B cell (primary cell): ENCODE results near the gene CEP295NL. TPM values are rescaled to one million over a fixed set of nuclear protein-coding genes. Genes with fewer than 3 reads are reported as not detected.

Experiments used
- ATAC-seq: fragments of 200-7000 bp; cut with Tn5 transposase; one replicate; pipeline ENCODE4 v1.10.0; 2021; ENCODE audit warnings: low read depth, mild to moderate bottlenecking, moderate number of reproducible peaks, moderate library complexity
- CTCF ChIA-PET: fragments of 350-600 bp; sonication (Branson Sonifier 250); formaldehyde crosslinking; loops from one replicate; lab custom pipeline; 2021; ENCODE audit warnings: antibody characterized with exemption, inconsistent platforms; lab: Charles Lee
- POLR2A ChIA-PET: fragments of 350-600 bp; sonication (Branson Sonifier 250); formaldehyde crosslinking; loops from one replicate; lab custom pipeline; 2021; ENCODE audit warnings: antibody characterized with exemption; lab: Charles Lee
- DNase-seq: peaks from one replicate; pipeline ENCODE4 v3.0.0; 2013
- H2AFZ ChIP-seq: 2 replicates; pipeline ENCODE4 v1.6.1; 2012; ENCODE audit warnings: mild to moderate bottlenecking, low read depth, low read length; ENCODE audit not compliant: insufficient read depth, poor library complexity, severe bottlenecking
- H3K27ac ChIP-seq, 2 donors: 1 replicate in 1 of 2; 2 replicates in 1 of 2; pipeline ENCODE4 v1.5.1; 2012 to 2013; ENCODE audit warnings: low read length in 2 of 2, mild to moderate bottlenecking in 2 of 2, moderate library complexity in 1 of 2
- H3K27me3 ChIP-seq, 4 experiments: fragments of 200-600 bp in 1 of 4; sonication (generic) in 1 of 4; replicated peaks in 1 of 4; 1 replicate in 2 of 4; 2 replicates in 2 of 4; pipeline versions ENCODE4 v1.6.1 to v1.7.0; 2013 to 2016; ENCODE audit warnings: low read length in 3 of 4, mild to moderate bottlenecking in 2 of 4, mixed read lengths in 1 of 4, moderate library complexity in 1 of 4; ENCODE audit not compliant: insufficient read depth in 4 of 4, control insufficient read depth in 3 of 4; ENCODE audit errors: control extremely low read depth in 1 of 4
- H3K36me3 ChIP-seq, 2 experiments: replicated peaks in 1 of 2; 1 replicate in 1 of 2; 2 replicates in 1 of 2; pipeline versions ENCODE4 v1.6.1 to v1.7.1; 2013; ENCODE audit warnings: low read length in 1 of 2; ENCODE audit not compliant: insufficient read depth in 2 of 2, control insufficient read depth in 1 of 2; ENCODE audit errors: control extremely low read depth in 1 of 2, extremely low read depth in 1 of 2
- H3K4me1 ChIP-seq, 2 donors: fragments of 200-600 bp in 1 of 2; sonication (generic) in 1 of 2; 1 replicate in 1 of 2; 2 replicates in 1 of 2; pipeline versions ENCODE4 v1.5.1 to v1.6.1; 2013 to 2017; ENCODE audit warnings: low read length in 2 of 2; ENCODE audit not compliant: control insufficient read depth in 2 of 2, insufficient read depth in 2 of 2
- H3K4me2 ChIP-seq: replicated peaks from 2 replicates; pipeline ENCODE3; 2012; ENCODE audit warnings: mild to moderate bottlenecking, low read depth, low read length; ENCODE audit not compliant: poor library complexity, severe bottlenecking
- H3K4me3 ChIP-seq, 5 experiments: fragments of 200-600 bp in 1 of 5; sonication (generic) in 1 of 5; 1 replicate in 3 of 5; 2 replicates in 2 of 5; pipeline versions ENCODE4 v1.5.1 to v1.7.0; 2011 to 2016; ENCODE audit warnings: low read length in 4 of 5, mild to moderate bottlenecking in 4 of 5, low read depth in 2 of 5, control low read depth in 1 of 5, moderate library complexity in 1 of 5; ENCODE audit not compliant: insufficient read depth in 1 of 5; ENCODE audit errors: control extremely low read depth in 1 of 5, extremely low read depth in 1 of 5
- H3K79me2 ChIP-seq: fragments of 200-600 bp; sonication (generic); one replicate; pipeline ENCODE4 v1.6.0; 2016; ENCODE audit warnings: low read length; ENCODE audit not compliant: control insufficient read depth, insufficient read depth
- H3K9ac ChIP-seq: fragments of 200-600 bp; sonication (generic); 2 replicates; pipeline ENCODE4 v1.6.1; 2017; ENCODE audit warnings: mild to moderate bottlenecking, low read length, moderate library complexity
- H3K9me3 ChIP-seq, 3 donors: one replicate each; pipeline versions ENCODE4 v1.6.1 to v1.7.1; 2013; ENCODE audit warnings: low read length in 2 of 3; ENCODE audit not compliant: control insufficient read depth in 2 of 3, insufficient read depth in 1 of 3; ENCODE audit errors: control extremely low read depth in 1 of 3
- H4K20me1 ChIP-seq: 2 replicates; pipeline ENCODE4 v1.6.0; 2012; ENCODE audit warnings: mild to moderate bottlenecking, low read length; ENCODE audit not compliant: insufficient read depth, control insufficient read depth, poor library complexity, severe bottlenecking
- H3K27ac Mint-ChIP-seq: one replicate; pipeline ENCODE4 v1.8.0; 2021; ENCODE audit warnings: mixed read lengths
- H3K27me3 Mint-ChIP-seq: one replicate; pipeline ENCODE4 v1.8.0; 2021; ENCODE audit warnings: mixed read lengths
- H3K4me1 Mint-ChIP-seq: one replicate; pipeline ENCODE4 v1.8.0; 2021; ENCODE audit warnings: mixed read lengths
- H3K4me3 Mint-ChIP-seq: one replicate; pipeline ENCODE4 v1.8.0; 2021; ENCODE audit warnings: mixed read lengths
- H3K9me3 Mint-ChIP-seq: one replicate; pipeline ENCODE4 v1.8.0; 2022; ENCODE audit warnings: mixed read lengths; ENCODE audit not compliant: insufficient read depth
- EZH2 ChIP-seq: IDR thresholded peaks from 2 replicates; pipeline ENCODE4 v1.6.1; 2012; ENCODE audit warnings: borderline replicate concordance, low read depth, mild to moderate bottlenecking, moderate library complexity, low read length; ENCODE audit not compliant: insufficient read depth, poor library complexity, severe bottlenecking
- WGBS: methylation state at CpG from one replicate; pipeline ENCODE4 v1.1.5; 2013; ENCODE audit warnings: missing lambda C conversion rate; ENCODE audit not compliant: insufficient coverage; 5-methylcytosine and 5-hydroxymethylcytosine counted together
- intact Hi-C: fragments of 100-400 bp; cut with micrococcal nuclease; formaldehyde crosslinking; loops from one replicate; pipeline ENCODE4 v1.10.0; 2022
- polyA plus RNA-seq: library from polyadenylated mRNA; depleted of rRNA; stranded (reverse); fragments of >200 nt; gene quantifications from 2 replicates; pipeline ENCODE4 v1.2.3, GENCODE V29; 2012
- total RNA-seq, 2 donors: library from RNA; stranded (reverse); fragments of 120-200 nt in 1 of 2; gene quantifications; 1 replicate in 1 of 2; 2 replicates in 1 of 2; pipeline versions ENCODE4 v1.2.3 to v1.2.4, GENCODE V29; 2013 to 2022
- TF ChIP-seq, protein P1 (sequence below): fragments of 200-600 bp; IDR thresholded peaks from one replicate; pipeline ENCODE4 v1.8.0; 2022; ENCODE audit warnings: antibody characterized with exemption, mild to moderate bottlenecking

The CEP295NL gene
- total and polyA plus RNA-seq, 2 donors (not counting 1 experiment from before 2014, with no cell fraction given) = 0.09 to 1.3 TPM

DNA sequence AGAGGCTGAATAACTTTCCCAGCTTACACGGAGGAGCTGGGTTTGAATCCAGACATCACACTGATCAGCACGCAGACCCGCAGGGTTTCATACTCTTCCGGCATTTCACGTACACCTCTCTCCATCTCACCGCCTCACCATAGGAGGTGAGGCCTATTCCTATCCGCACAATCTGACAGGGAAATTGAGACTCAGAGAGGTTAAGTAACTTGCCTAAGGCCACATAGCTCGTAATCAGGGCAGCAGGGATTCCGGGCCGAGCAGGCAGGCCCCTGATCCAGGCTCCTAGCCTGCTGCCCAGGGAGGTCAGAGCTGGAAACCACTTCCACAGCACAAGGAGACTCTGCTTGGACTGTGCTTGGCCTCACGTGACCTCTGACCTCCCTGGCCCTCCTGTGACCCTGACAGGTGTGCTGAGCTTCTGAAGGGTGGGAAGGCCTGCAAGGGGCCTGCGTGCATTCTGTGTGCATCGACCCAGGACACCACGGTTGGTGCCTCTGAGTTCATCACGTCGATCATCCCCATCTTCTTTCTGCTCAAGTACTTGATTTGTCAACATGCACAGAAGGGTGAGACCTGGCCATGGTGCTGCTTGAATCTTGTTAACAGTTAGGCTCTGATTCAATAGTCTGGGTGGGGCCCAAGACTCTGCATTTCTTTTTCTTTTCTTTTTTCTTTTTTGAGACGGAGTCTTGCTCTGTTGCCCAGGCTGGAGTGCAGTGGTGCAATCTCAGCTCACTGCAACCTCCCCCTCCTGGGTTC lies 4.7 kb downstream of the CEP295NL start:
- DNase-seq (no peak), ATAC-seq (no peak)
- no peaks in the 10 kb centered on the region for H3K36me3 ChIP-seq
- 92% methylated on average over 16 of the region's 17 CpGs for WGBS
- TF ChIP-seq, protein P1, sequence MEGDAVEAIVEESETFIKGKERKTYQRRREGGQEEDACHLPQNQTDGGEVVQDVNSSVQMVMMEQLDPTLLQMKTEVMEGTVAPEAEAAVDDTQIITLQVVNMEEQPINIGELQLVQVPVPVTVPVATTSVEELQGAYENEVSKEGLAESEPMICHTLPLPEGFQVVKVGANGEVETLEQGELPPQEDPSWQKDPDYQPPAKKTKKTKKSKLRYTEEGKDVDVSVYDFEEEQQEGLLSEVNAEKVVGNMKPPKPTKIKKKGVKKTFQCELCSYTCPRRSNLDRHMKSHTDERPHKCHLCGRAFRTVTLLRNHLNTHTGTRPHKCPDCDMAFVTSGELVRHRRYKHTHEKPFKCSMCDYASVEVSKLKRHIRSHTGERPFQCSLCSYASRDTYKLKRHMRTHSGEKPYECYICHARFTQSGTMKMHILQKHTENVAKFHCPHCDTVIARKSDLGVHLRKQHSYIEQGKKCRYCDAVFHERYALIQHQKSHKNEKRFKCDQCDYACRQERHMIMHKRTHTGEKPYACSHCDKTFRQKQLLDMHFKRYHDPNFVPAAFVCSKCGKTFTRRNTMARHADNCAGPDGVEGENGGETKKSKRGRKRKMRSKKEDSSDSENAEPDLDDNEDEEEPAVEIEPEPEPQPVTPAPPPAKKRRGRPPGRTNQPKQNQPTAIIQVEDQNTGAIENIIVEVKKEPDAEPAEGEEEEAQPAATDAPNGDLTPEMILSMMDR = no peak
- no peak for TF ChIP-seq EZH2
- Mint-ChIP-seq H3K4me3 (no peak overlapping the region), H3K27ac (no peak overlapping the region), H3K4me1 (peaks cover 8% of the 10 kb centered on the region), H3K9me3 (no peaks in the 10 kb centered on the region), H3K27me3 (peaks cover 7% of the 10 kb centered on the region)
- peaks cover 0 to 3% of the 10 kb centered on the region in 2 donors for H3K4me1 ChIP-seq
- H2AFZ ChIP-seq = no peak overlapping the region
- POLR2A ChIA-PET = no interaction called here
- no peaks in the 10 kb centered on the region for H4K20me1 ChIP-seq
- H3K27ac ChIP-seq = no peak overlapping the region
- H3K79me2 ChIP-seq = peaks cover 4% of the 10 kb centered on the region
- CTCF ChIA-PET = interaction anchor here (1.6 kb wide), 1 partner anchor 9 kb away, joined by 4 read pairs; no protein-coding TSS in a partner anchor
- no peak overlapping the region for H3K4me2 ChIP-seq
- H3K9ac ChIP-seq = no peak overlapping the region
- no peaks in the 10 kb centered on the region for H3K27me3 ChIP-seq
- H3K4me3 ChIP-seq = no peak overlapping the region
- intact Hi-C loops = no loop called here
- H3K9me3 ChIP-seq = no peaks in the 10 kb centered on the region

DNA sequence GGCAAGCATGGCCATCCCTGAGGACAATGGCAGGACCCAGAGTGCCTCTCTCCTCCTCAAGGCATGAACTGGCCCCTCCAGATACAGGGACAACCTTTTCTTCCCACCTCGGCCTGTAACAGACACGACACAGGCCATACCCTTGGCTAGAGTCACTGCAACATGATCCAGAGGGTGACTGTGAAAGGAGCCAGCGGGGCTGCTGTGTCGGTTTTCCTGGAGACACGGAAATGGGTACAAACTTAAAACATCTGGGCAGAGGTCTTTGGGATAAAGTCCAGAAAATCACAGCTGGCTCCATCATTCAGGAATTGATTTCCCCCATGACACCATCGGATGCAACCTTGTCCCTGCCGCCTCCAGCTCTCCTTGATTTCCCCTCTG lies 5.3 kb downstream of the CEP295NL start:
- H3K27ac Mint-ChIP-seq = no peak overlapping the region
- 90% methylated on average over 7 of the region's 7 CpGs for WGBS

More for the DNA sequence above, 5.3 kb downstream of the CEP295NL start:
- H3K27me3 Mint-ChIP-seq = peaks cover 7% of the 10 kb centered on the region
- Histone ChIP-seq H3K9me3 (no peaks in the 10 kb centered on the region), H3K27ac (no peak overlapping the region), H3K9ac (no peak overlapping the region), H2AFZ (no peak overlapping the region), H3K36me3 (peaks cover 0 to 1% of the 10 kb centered on the region in 2 experiments), H3K4me1 (peaks cover 5 to 9% of the 10 kb centered on the region in 2 donors), H3K27me3 (no peaks in the 10 kb centered on the region), H3K4me3 (no peak overlapping the region), H3K4me2 (no peak overlapping the region), H4K20me1 (no peaks in the 10 kb centered on the region), H3K79me2 (peaks cover 4% of the 10 kb centered on the region)
- no peak for DNase-seq
- H3K9me3 Mint-ChIP-seq = no peaks in the 10 kb centered on the region
- no peak for ATAC-seq
- POLR2A ChIA-PET = no interaction called here
- peaks cover 14% of the 10 kb centered on the region for H3K4me1 Mint-ChIP-seq
- H3K4me3 Mint-ChIP-seq = no peak overlapping the region
- CTCF ChIA-PET = interaction anchor here (1.6 kb wide), 1 partner anchor 8 kb away, joined by 4 read pairs; no protein-coding TSS in a partner anchor
- intact Hi-C loops = no loop called here
- TF ChIP-seq, protein P1 = no peak
- TF ChIP-seq EZH2 = no peak
